SK-N-SH (cell line): ENCODE measurements around the gene CEP250. TPM values are rescaled to one million over a fixed set of nuclear protein-coding genes. Genes with fewer than 3 reads are reported as not detected.
A peak's percentile ranks its signal among the peaks of the same experiment; 100 is the strongest.

Experiments
- CTCF ChIA-PET: fragments of 300-600, 350-600 bp; formaldehyde crosslinking; extraction: SDS; loops from one replicate; lab custom pipeline; 2021; lab: Yijun Ruan, JAX
- POLR2A ChIA-PET: fragments of 350-600 bp; sonication (Branson Sonifier 250); formaldehyde crosslinking; extraction: SDS; loops from one replicate; lab custom pipeline; 2020; ENCODE audit warnings: antibody characterized with exemption, inconsistent platforms; lab: Yijun Ruan, JAX
- DNase-seq: peaks from one replicate; pipeline ENCODE4 v3.0.0; 2012
- H2AFZ ChIP-seq: fragments of 200-600 bp; sonication (generic); 2 replicates; pipeline ENCODE4 v1.8.1; 2016; ENCODE audit warnings: antibody characterized with exemption, mild to moderate bottlenecking, low read depth
- H3F3A ChIP-seq: fragments of 200-600 bp; sonication (generic); replicated peaks from 2 replicates; pipeline ENCODE3; 2016; ENCODE audit warnings: antibody characterized with exemption, mild to moderate bottlenecking; ENCODE audit not compliant: insufficient read depth
- H3K27ac ChIP-seq, 2 experiments: fragments of 200-500 bp in 1 of 2; fragments of 200-600 bp in 1 of 2; sonication (Bioruptor generic) in 1 of 2; sonication (generic), shearing (Covaris generic) in 1 of 2; 2 replicates each; pipeline versions ENCODE4 v1.5.1 to v1.6.1; 2014 to 2016; ENCODE audit warnings: low read depth in 2 of 2, inconsistent platforms in 1 of 2, low read length in 1 of 2, mild to moderate bottlenecking in 1 of 2, mixed read lengths in 1 of 2
- H3K27me3 ChIP-seq: fragments of 200-600 bp; sonication (generic), shearing (Covaris generic); 2 replicates; pipeline ENCODE4 v1.6.1; 2016; ENCODE audit warnings: mixed run types; ENCODE audit not compliant: insufficient read depth
- H3K36me3 ChIP-seq, 2 experiments: fragments of 200-500 bp in 1 of 2; fragments of 200-600 bp in 1 of 2; sonication (Bioruptor generic) in 1 of 2; sonication (generic) in 1 of 2; replicated peaks in 1 of 2; 2 replicates each; pipeline versions ENCODE3 to v1.5.1; 2014 to 2016; ENCODE audit warnings: low read length in 1 of 2, mild to moderate bottlenecking in 1 of 2; ENCODE audit not compliant: insufficient read depth in 2 of 2, control insufficient read depth in 1 of 2
- H3K4me1 ChIP-seq, 2 experiments: fragments of 200-500 bp in 1 of 2; fragments of 200-600 bp in 1 of 2; sonication (Bioruptor generic) in 1 of 2; sonication (generic), shearing (Covaris generic) in 1 of 2; 2 replicates each; pipeline versions ENCODE4 v1.5.1 to v1.6.1; 2014 to 2016; ENCODE audit warnings: low read depth in 1 of 2, low read length in 1 of 2, mixed run types in 1 of 2; ENCODE audit not compliant: insufficient read depth in 2 of 2, control insufficient read depth in 1 of 2
- H3K4me2 ChIP-seq: fragments of 200-600 bp; sonication (generic), shearing (Covaris generic); 2 replicates; pipeline ENCODE4 v1.6.1; 2017; ENCODE audit warnings: mixed run types
- H3K4me3 ChIP-seq, 2 experiments: fragments of 200-500 bp in 1 of 2; fragments of 200-600 bp in 1 of 2; sonication (Bioruptor generic) in 1 of 2; sonication (generic), shearing (Covaris generic) in 1 of 2; 2 replicates each; pipeline versions ENCODE4 v1.5.1 to v1.8.1; 2014 to 2016; ENCODE audit warnings: low read depth in 2 of 2, inconsistent platforms in 1 of 2, low read length in 1 of 2, mild to moderate bottlenecking in 1 of 2, mixed read lengths in 1 of 2, moderate library complexity in 1 of 2
- H3K79me2 ChIP-seq: fragments of 200-600 bp; sonication (generic); 2 replicates; pipeline ENCODE4 v1.8.1; 2017; ENCODE audit warnings: mild to moderate bottlenecking; ENCODE audit not compliant: insufficient read depth
- H3K9ac ChIP-seq: fragments of 200-600 bp; sonication (generic); 2 replicates; pipeline ENCODE4 v1.6.1; 2017; ENCODE audit warnings: mixed run types
- H3K9me2 ChIP-seq: fragments of 200-600 bp; sonication (generic); 2 replicates; pipeline ENCODE4 v1.6.1; 2017; ENCODE audit warnings: mixed run types
- H3K9me3 ChIP-seq: fragments of 200-600 bp; sonication (generic); 2 replicates; pipeline ENCODE4 v1.6.1; 2017; ENCODE audit warnings: mixed run types, mild to moderate bottlenecking, moderate library complexity
- H4K20me1 ChIP-seq: fragments of 200-600 bp; sonication (generic); 2 replicates; pipeline ENCODE4 v1.6.1; 2017; ENCODE audit warnings: mild to moderate bottlenecking, mixed run types; ENCODE audit not compliant: insufficient read depth
- CHD2 ChIP-seq: fragments of 150-350 bp; IDR thresholded peaks from 2 replicates; pipeline ENCODE4 v1.6.1; 2018; ENCODE audit warnings: low read length; ENCODE audit not compliant: partially characterized antibody
- EP300 ChIP-seq, 2 experiments: IDR thresholded peaks; 2 replicates each; pipeline versions ENCODE4 v1.4.0 to v1.6.1; 2012; ENCODE audit warnings: borderline replicate concordance in 1 of 2, low read depth in 1 of 2, low read length in 1 of 2
- FOSL2 ChIP-seq: IDR thresholded peaks from 2 replicates; pipeline ENCODE4 v1.4.0; 2012; ENCODE audit warnings: low read depth, mild to moderate bottlenecking, moderate library complexity, borderline replicate concordance
- GATA2 ChIP-seq: sonication (generic); formaldehyde crosslinking; IDR thresholded peaks from 2 replicates; pipeline ENCODE4 v1.5.0; 2020; ENCODE audit warnings: mild to moderate bottlenecking, missing genetic modification reagents
- MAX ChIP-seq: IDR thresholded peaks from 2 replicates; pipeline ENCODE4 v1.4.0; 2012; ENCODE audit warnings: low read depth
- MEF2A ChIP-seq: IDR thresholded peaks from 2 replicates; pipeline ENCODE4 v1.4.0; 2012; ENCODE audit warnings: low read depth, borderline replicate concordance
- MXI1 ChIP-seq: IDR thresholded peaks from 2 replicates; pipeline ENCODE4 v1.6.1; 2012; ENCODE audit warnings: mild to moderate bottlenecking, low read depth, low read length, improper control_type of control experiment
- POLR2AphosphoS5 ChIP-seq: IDR thresholded peaks from 2 replicates; pipeline ENCODE4 v1.6.1; 2012; ENCODE audit warnings: low read depth, low read length
- RCOR1 ChIP-seq: fragments of 150-350 bp; IDR thresholded peaks from 2 replicates; pipeline ENCODE4 v1.6.1; 2017; ENCODE audit warnings: antibody characterized with exemption, low read length
- SIN3A ChIP-seq: IDR thresholded peaks from 2 replicates; pipeline ENCODE4 v1.6.1; 2012; ENCODE audit warnings: low read depth, mild to moderate bottlenecking, low read length, moderate library complexity, borderline replicate concordance
- USF2 ChIP-seq: fragments of 150-350 bp; IDR thresholded peaks from 2 replicates; pipeline ENCODE4 v1.6.1; 2017; ENCODE audit warnings: antibody characterized with exemption, low read length, low read depth, borderline replicate concordance
- WGBS: methylation state at CpG from one replicate; pipeline ENCODE4 v1.1.6; 2017; ENCODE audit warnings: low lambda C conversion rate; 5-methylcytosine and 5-hydroxymethylcytosine counted together
- polyA plus RNA-seq, 3 experiments: library from polyadenylated mRNA; depleted of rRNA; stranded (reverse); fragments of >200 nt; gene quantifications; 2 replicates each; pipeline ENCODE4 v1.2.3, GENCODE V29; 2012
- TF ChIP-seq, protein P1 (sequence below): IDR thresholded peaks from 2 replicates; pipeline ENCODE4 v1.4.0; 2012; ENCODE audit warnings: low read depth, borderline replicate concordance
- TF ChIP-seq, protein P2 (sequence below): fragments of 150-350 bp; IDR thresholded peaks from 2 replicates; pipeline ENCODE4 v1.6.1; 2016; ENCODE audit warnings: mild to moderate bottlenecking, low read depth, low read length
- TF ChIP-seq, protein P3 (sequence below): fragments of 200-600 bp; sonication (generic); IDR thresholded peaks from 2 replicates; pipeline ENCODE4 v1.6.1; 2017; ENCODE audit warnings: antibody characterized with exemption, mild to moderate bottlenecking, moderate library complexity
- TF ChIP-seq, protein P4 (sequence below): IDR thresholded peaks from 2 replicates; pipeline ENCODE4 v1.4.0; 2012; ENCODE audit warnings: low read depth, borderline replicate concordance
- TF ChIP-seq, protein P5 (sequence below): IDR thresholded peaks from 2 replicates; pipeline ENCODE4 v1.6.1; 2012; ENCODE audit warnings: mild to moderate bottlenecking, low read depth, low read length, moderate library complexity

CEP250 gene
- polyA plus RNA-seq, 1 of the 3 experiments (the other 2 are of a cell fraction): 13.3 TPM

DNA sequence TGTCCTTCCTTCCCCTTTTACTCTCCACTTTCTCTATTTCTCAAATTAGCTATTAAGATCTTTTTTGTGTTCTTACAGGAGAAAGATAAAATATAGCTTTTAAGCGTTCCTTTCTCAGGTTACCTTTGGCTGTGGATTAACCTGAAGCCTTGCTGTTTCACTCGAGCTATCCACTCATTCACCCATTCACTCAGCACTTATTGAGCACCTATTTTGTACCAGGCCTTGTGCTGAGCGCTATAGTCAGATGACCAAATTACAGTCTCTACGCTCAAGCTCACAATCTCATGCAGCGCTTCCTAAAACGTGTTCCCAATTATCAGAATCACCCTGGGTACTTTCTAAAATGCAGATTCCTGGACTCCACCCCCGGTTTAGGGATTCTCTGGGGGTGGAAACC lies 1.8 kb upstream of the CEP250 start:
- 90% methylated on average over 7 of the region's 7 CpGs for WGBS
- POLR2A ChIA-PET: interaction anchor here (0.7 to 1.8 kb wide), 3 partner anchors 149 to 1736 kb away, joined by 5 to 6 read pairs (median 5); no protein-coding TSS in a partner anchor

More for the DNA sequence above, 1.8 kb upstream of the CEP250 start:
- Histone ChIP-seq H3K27me3 (no peaks in the 10 kb centered on the region), H4K20me1 (no peaks in the 10 kb centered on the region), H3K4me3 (peak overlapping the region; percentile 78 to 93), H3K79me2 (peaks cover 38% of the 10 kb centered on the region), H3K27ac (peak overlapping the region in 1 of 2 experiments; percentile 93; a peak in 1 of 4 replicates), H2AFZ (peak overlapping the region; percentile 96; the same call in 1 of the 2 replicates), H3K4me2 (peak overlapping the region; percentile 85), H3K9me3 (no peaks in the 10 kb centered on the region), H3K9me2 (no peaks in the 10 kb centered on the region), H3K9ac (peak overlapping the region; percentile 93; the same call in 1 of the 2 replicates), H3K36me3 (no peaks in the 10 kb centered on the region), H3F3A (peaks cover 11% of the 10 kb centered on the region), H3K4me1 (peaks cover 4 to 31% of the 10 kb centered on the region in 2 experiments; a peak in 3 of 4 replicates)
- DNase-seq: no peak
- TF ChIP-seq CHD2 (no peak), USF2 (no peak), MEF2A (no peak), FOSL2 (no peak), EP300 (IDR thresholded peaks at IDR 0.05; ENCODE audit: borderline replicate concordance in 1 of 2, low read depth in 1 of 2, low read length in 1 of 2) (no peak), MAX (no peak), MXI1 (no peak), POLR2AphosphoS5 (no peak), RCOR1 (no peak), GATA2 (CRISPR knock-in tag) (no peak), SIN3A (no peak)
- TF ChIP-seq, protein P1, sequence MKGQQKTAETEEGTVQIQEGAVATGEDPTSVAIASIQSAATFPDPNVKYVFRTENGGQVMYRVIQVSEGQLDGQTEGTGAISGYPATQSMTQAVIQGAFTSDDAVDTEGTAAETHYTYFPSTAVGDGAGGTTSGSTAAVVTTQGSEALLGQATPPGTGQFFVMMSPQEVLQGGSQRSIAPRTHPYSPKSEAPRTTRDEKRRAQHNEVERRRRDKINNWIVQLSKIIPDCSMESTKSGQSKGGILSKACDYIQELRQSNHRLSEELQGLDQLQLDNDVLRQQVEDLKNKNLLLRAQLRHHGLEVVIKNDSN: no peak
- TF ChIP-seq, protein P2, sequence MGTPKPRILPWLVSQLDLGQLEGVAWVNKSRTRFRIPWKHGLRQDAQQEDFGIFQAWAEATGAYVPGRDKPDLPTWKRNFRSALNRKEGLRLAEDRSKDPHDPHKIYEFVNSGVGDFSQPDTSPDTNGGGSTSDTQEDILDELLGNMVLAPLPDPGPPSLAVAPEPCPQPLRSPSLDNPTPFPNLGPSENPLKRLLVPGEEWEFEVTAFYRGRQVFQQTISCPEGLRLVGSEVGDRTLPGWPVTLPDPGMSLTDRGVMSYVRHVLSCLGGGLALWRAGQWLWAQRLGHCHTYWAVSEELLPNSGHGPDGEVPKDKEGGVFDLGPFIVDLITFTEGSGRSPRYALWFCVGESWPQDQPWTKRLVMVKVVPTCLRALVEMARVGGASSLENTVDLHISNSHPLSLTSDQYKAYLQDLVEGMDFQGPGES: no peak
- TF ChIP-seq, protein P3, sequence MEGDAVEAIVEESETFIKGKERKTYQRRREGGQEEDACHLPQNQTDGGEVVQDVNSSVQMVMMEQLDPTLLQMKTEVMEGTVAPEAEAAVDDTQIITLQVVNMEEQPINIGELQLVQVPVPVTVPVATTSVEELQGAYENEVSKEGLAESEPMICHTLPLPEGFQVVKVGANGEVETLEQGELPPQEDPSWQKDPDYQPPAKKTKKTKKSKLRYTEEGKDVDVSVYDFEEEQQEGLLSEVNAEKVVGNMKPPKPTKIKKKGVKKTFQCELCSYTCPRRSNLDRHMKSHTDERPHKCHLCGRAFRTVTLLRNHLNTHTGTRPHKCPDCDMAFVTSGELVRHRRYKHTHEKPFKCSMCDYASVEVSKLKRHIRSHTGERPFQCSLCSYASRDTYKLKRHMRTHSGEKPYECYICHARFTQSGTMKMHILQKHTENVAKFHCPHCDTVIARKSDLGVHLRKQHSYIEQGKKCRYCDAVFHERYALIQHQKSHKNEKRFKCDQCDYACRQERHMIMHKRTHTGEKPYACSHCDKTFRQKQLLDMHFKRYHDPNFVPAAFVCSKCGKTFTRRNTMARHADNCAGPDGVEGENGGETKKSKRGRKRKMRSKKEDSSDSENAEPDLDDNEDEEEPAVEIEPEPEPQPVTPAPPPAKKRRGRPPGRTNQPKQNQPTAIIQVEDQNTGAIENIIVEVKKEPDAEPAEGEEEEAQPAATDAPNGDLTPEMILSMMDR: no peak
- TF ChIP-seq, protein P4, sequence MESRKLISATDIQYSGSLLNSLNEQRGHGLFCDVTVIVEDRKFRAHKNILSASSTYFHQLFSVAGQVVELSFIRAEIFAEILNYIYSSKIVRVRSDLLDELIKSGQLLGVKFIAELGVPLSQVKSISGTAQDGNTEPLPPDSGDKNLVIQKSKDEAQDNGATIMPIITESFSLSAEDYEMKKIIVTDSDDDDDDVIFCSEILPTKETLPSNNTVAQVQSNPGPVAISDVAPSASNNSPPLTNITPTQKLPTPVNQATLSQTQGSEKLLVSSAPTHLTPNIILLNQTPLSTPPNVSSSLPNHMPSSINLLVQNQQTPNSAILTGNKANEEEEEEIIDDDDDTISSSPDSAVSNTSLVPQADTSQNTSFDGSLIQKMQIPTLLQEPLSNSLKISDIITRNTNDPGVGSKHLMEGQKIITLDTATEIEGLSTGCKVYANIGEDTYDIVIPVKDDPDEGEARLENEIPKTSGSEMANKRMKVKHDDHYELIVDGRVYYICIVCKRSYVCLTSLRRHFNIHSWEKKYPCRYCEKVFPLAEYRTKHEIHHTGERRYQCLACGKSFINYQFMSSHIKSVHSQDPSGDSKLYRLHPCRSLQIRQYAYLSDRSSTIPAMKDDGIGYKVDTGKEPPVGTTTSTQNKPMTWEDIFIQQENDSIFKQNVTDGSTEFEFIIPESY: no peak
- TF ChIP-seq, protein P5, sequence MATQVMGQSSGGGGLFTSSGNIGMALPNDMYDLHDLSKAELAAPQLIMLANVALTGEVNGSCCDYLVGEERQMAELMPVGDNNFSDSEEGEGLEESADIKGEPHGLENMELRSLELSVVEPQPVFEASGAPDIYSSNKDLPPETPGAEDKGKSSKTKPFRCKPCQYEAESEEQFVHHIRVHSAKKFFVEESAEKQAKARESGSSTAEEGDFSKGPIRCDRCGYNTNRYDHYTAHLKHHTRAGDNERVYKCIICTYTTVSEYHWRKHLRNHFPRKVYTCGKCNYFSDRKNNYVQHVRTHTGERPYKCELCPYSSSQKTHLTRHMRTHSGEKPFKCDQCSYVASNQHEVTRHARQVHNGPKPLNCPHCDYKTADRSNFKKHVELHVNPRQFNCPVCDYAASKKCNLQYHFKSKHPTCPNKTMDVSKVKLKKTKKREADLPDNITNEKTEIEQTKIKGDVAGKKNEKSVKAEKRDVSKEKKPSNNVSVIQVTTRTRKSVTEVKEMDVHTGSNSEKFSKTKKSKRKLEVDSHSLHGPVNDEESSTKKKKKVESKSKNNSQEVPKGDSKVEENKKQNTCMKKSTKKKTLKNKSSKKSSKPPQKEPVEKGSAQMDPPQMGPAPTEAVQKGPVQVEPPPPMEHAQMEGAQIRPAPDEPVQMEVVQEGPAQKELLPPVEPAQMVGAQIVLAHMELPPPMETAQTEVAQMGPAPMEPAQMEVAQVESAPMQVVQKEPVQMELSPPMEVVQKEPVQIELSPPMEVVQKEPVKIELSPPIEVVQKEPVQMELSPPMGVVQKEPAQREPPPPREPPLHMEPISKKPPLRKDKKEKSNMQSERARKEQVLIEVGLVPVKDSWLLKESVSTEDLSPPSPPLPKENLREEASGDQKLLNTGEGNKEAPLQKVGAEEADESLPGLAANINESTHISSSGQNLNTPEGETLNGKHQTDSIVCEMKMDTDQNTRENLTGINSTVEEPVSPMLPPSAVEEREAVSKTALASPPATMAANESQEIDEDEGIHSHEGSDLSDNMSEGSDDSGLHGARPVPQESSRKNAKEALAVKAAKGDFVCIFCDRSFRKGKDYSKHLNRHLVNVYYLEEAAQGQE: no peak
- CTCF ChIA-PET: interaction anchor here (1.2 to 5.9 kb wide), 3 partner anchors 10 to 149 kb away, joined by 4 to 52 read pairs (median 9); no protein-coding TSS in a partner anchor
